Neural progenitor cell (in vitro differentiated cells): Measurements from ENCODE around the gene IL26. TPM values are rescaled to one million over a fixed set of nuclear protein-coding genes. Genes with fewer than 3 reads are reported as not detected.

Experiments used
- DNase-seq: peaks from one replicate; pipeline ENCODE4 v3.0.0-alpha.2; 2016; ENCODE audit warnings: low spot score
- H2AFZ ChIP-seq: fragments of 200-600 bp; sonication (generic); replicated peaks from 2 replicates; pipeline ENCODE4 v1.6.1; 2016; ENCODE audit warnings: antibody characterized with exemption
- H3F3A ChIP-seq: fragments of 200-600 bp; sonication (generic); 2 replicates; pipeline ENCODE4 v1.6.1; 2016; ENCODE audit warnings: antibody characterized with exemption, low read depth
- H3K27ac ChIP-seq: fragments of 200-600 bp; sonication (generic); 2 replicates; pipeline ENCODE4 v1.5.1; 2016; ENCODE audit warnings: mild to moderate bottlenecking
- H3K27me3 ChIP-seq: fragments of 200-600 bp; sonication (generic); 2 replicates; pipeline ENCODE4 v1.6.1; 2016; ENCODE audit warnings: mild to moderate bottlenecking, moderate library complexity
- H3K36me3 ChIP-seq: fragments of 200-600 bp; sonication (generic); 2 replicates; pipeline ENCODE4 v1.5.1; 2016
- H3K4me1 ChIP-seq: fragments of 200-600 bp; sonication (generic); 2 replicates; pipeline ENCODE4 v1.6.1; 2016; ENCODE audit warnings: mixed run types
- H3K4me2 ChIP-seq: fragments of 200-600 bp; sonication (generic); 2 replicates; pipeline ENCODE4 v1.6.1; 2016
- H3K4me3 ChIP-seq: fragments of 200-600 bp; sonication (generic); 2 replicates; pipeline ENCODE4 v1.5.1; 2016
- H3K79me2 ChIP-seq: fragments of 200-600 bp; sonication (generic); 2 replicates; pipeline ENCODE4 v1.6.1; 2016; ENCODE audit warnings: low read depth
- H3K9ac ChIP-seq: fragments of 200-600 bp; sonication (generic); 2 replicates; pipeline ENCODE4 v1.6.1; 2016
- H3K9me3 ChIP-seq: fragments of 200-600 bp; sonication (generic); 2 replicates; pipeline ENCODE4 v1.5.1; 2016; ENCODE audit warnings: low read depth
- H4K20me1 ChIP-seq: fragments of 200-600 bp; sonication (generic); 2 replicates; pipeline ENCODE4 v1.6.1; 2016; ENCODE audit warnings: low read depth
- H3K27ac Mint-ChIP-seq: 3 replicates; pipeline ENCODE4 v1.8.0; 2021; ENCODE audit warnings: mixed read lengths
- H3K27me3 Mint-ChIP-seq: 2 replicates; pipeline ENCODE4 v1.8.0; 2022; ENCODE audit warnings: low read depth, mild to moderate bottlenecking, inconsistent platforms, moderate library complexity, mixed read lengths; ENCODE audit not compliant: insufficient read depth
- H3K36me3 Mint-ChIP-seq: 3 replicates; pipeline ENCODE4 v1.8.0; 2021; ENCODE audit warnings: mixed read lengths
- H3K4me1 Mint-ChIP-seq: 3 replicates; pipeline ENCODE4 v1.8.0; 2021; ENCODE audit warnings: mixed read lengths
- H3K4me3 Mint-ChIP-seq: 3 replicates; pipeline ENCODE4 v1.8.0; 2021; ENCODE audit warnings: mild to moderate bottlenecking, moderate library complexity, mixed read lengths
- H3K9me3 Mint-ChIP-seq: 3 replicates; pipeline ENCODE4 v1.8.0; 2020; ENCODE audit warnings: mixed read lengths
- CTCF ChIP-seq: fragments of 200-600 bp; sonication (generic); IDR thresholded peaks from 2 replicates; pipeline ENCODE4 v1.5.1; 2017; ENCODE audit warnings: antibody characterized with exemption, mild to moderate bottlenecking
- EZH2 ChIP-seq: fragments of 200-600 bp; sonication (generic); IDR thresholded peaks from 2 replicates; pipeline ENCODE4 v1.6.1; 2017; ENCODE audit warnings: antibody characterized with exemption, mild to moderate bottlenecking, moderate library complexity
- EZH2phosphoT487 ChIP-seq: fragments of 200-600 bp; sonication (generic); IDR thresholded peaks from 2 replicates; pipeline ENCODE4 v1.6.1; 2017; ENCODE audit warnings: antibody characterized with exemption
- total RNA-seq: library from RNA; depleted of rRNA; stranded (reverse); fragments of >200 nt; gene quantifications from 2 replicates; pipeline ENCODE4 v1.2.3, GENCODE V29; 2015; ENCODE audit warnings: low replicate concordance

The IL26 gene
- total RNA-seq, 1 donor from 2014 or later: not detected

DNA sequence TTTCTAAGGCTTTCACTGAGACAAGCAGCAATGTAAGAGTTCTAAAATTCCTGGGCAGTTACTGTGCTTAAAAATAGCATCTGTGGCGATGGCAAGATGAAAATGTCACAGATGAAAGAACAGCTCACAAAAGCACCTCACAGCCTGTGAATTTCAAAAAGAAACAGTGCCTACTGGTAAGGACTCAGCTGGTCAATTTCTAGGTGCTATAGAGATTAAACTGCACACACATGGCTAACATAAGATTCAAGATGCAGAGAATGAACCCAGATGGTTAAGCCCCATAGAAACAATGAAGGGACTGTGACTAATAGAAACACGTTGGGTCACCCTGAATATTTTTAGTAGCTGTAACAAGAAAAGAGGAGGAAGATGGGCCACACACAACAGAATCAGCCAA is 12.0 kb upstream of the IL26 start:
- Mint-ChIP-seq H3K36me3 (no peaks in the 10 kb centered on the region), H3K9me3 (no peaks in the 10 kb centered on the region), H3K4me3 (no peak overlapping the region), H3K27ac (peak overlapping the region; percentile 67), H3K4me1 (peaks cover 35% of the 10 kb centered on the region), H3K27me3 (peaks cover 10% of the 10 kb centered on the region)
- Histone ChIP-seq H3K4me1 (peaks cover 5% of the 10 kb centered on the region), H4K20me1 (no peaks in the 10 kb centered on the region), H3F3A (no peaks in the 10 kb centered on the region), H3K27me3 (no peaks in the 10 kb centered on the region), H3K9me3 (no peaks in the 10 kb centered on the region), H3K9ac (no peak overlapping the region), H3K4me3 (no peak overlapping the region), H3K27ac (no peak overlapping the region), H3K79me2 (no peaks in the 10 kb centered on the region), H3K36me3 (no peaks in the 10 kb centered on the region), H2AFZ (peak overlapping the region; percentile 44), H3K4me2 (no peak overlapping the region)
- DNase-seq: no peak
- TF ChIP-seq CTCF: no peak
- TF ChIP-seq EZH2: no peak
- TF ChIP-seq EZH2phosphoT487: no peak

DNA sequence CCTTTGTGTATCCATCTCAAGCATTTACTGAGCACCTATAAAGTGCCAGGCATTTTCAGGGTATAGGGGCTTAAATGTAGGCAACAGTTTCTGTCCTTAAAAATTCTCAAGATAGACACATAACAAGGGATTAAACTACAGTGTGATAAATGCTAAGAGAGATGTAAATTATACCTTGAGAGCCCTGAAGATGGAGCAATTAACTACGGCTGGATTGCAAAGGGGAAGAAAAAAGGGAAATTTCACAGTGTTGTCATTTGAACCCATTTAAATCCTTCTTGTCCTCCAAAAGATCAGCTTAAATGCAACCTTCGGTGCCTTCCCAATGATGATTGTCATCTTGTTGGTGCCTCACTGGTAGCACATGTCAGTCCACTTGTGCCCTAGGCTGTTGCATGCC is 11.5 kb upstream of the IL26 start:
- H3F3A ChIP-seq: no peaks in the 10 kb centered on the region
- H3K4me3 Mint-ChIP-seq: no peak overlapping the region
- H4K20me1 ChIP-seq: no peaks in the 10 kb centered on the region
- H3K36me3 ChIP-seq: no peaks in the 10 kb centered on the region
- peaks cover 10% of the 10 kb centered on the region for H3K27me3 Mint-ChIP-seq
- peak overlapping the region; percentile 84 for H3K27ac Mint-ChIP-seq
- no peaks in the 10 kb centered on the region for H3K27me3 ChIP-seq
- H3K4me2 ChIP-seq: no peak overlapping the region
- H3K79me2 ChIP-seq: no peaks in the 10 kb centered on the region
- H3K27ac ChIP-seq: no peak overlapping the region
- peaks cover 35% of the 10 kb centered on the region for H3K4me1 Mint-ChIP-seq
- H3K4me1 ChIP-seq: peaks cover 5% of the 10 kb centered on the region
- H3K9me3 ChIP-seq: no peaks in the 10 kb centered on the region
- no peak for DNase-seq
- no peak overlapping the region for H3K4me3 ChIP-seq
- H2AFZ ChIP-seq: peak overlapping the region; percentile 44
- TF ChIP-seq EZH2: no peak
- TF ChIP-seq CTCF: peak; percentile 10
- H3K9ac ChIP-seq: no peak overlapping the region
- H3K36me3 Mint-ChIP-seq: no peaks in the 10 kb centered on the region
- H3K9me3 Mint-ChIP-seq: no peaks in the 10 kb centered on the region

GRCh38 chr12:68236421-68237059 is 10.9 kb upstream of the IL26 start:
- no peak overlapping the region for H3K4me2 ChIP-seq

More at GRCh38 chr12:68236421-68237059, 10.9 kb upstream of the IL26 start:
- H3K4me1 Mint-ChIP-seq: peaks cover 35% of the 10 kb centered on the region
- TF ChIP-seq CTCF (no peak), EZH2 (no peak), EZH2phosphoT487 (no peak)
- peak overlapping the region; percentile 84 for H3K27ac Mint-ChIP-seq
- Histone ChIP-seq H3K4me3 (no peak overlapping the region), H3K9me3 (no peaks in the 10 kb centered on the region), H3K27me3 (no peaks in the 10 kb centered on the region), H3K79me2 (no peaks in the 10 kb centered on the region), H3F3A (no peaks in the 10 kb centered on the region), H3K27ac (no peak overlapping the region), H2AFZ (no peak overlapping the region), H3K9ac (no peak overlapping the region), H3K4me1 (peaks cover 5% of the 10 kb centered on the region), H4K20me1 (no peaks in the 10 kb centered on the region), H3K36me3 (no peaks in the 10 kb centered on the region)
- H3K9me3 Mint-ChIP-seq: no peaks in the 10 kb centered on the region
- peaks cover 10% of the 10 kb centered on the region for H3K27me3 Mint-ChIP-seq
- DNase-seq: no peak
- no peak overlapping the region for H3K4me3 Mint-ChIP-seq
- H3K36me3 Mint-ChIP-seq: no peaks in the 10 kb centered on the region
